GM18907 (cell line): Measurements from ENCODE around the gene ZNF615.
"Not testable (repeated sequence)": the region's sequence is repeated elsewhere in the genome, so short reads cannot be mapped to it uniquely, and the experiment has no call there.

Experiments used
- ATAC-seq: cut with Tn5 transposase; IDR thresholded peaks from one replicate; pipeline ENCODE4 v1.9.1; 2021; ENCODE audit warnings: mild to moderate bottlenecking, moderate library complexity; ENCODE audit not compliant: unreplicated experiment

ZNF615 gene

GRCh38 chr19:51980926-51981325 lies 27.1 kb downstream of the ZNF615 start:
- not testable (repeated sequence) for ATAC-seq

DNA sequence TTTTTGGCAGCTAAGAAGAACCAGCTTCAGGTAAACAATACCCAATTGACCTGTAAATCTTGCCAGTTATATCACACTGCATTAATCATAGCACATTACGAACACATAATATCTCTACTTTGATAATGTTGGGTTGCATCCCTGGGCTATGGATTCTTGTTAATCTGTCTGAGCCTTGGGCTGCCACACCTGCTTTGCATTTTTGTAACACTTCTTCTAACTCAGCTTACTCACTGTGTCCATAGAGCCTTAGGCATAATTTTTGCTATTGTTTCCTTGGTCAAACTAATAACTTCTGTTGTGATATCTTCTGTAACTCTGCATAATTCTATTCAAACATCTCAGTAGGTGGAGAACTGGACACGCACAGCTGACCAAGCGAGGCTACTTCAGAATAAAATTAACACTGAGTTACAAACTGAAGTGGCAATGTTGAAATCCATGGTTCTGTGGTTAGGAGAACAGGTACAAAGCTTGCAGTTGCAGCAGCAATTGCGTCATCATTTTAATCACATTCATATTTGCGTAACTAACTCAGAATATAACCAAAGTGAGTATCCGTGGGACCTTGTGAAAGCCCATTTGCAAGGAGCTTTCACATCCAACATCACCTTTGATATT lies 27.8 kb downstream of the ZNF615 start:
- no peak for ATAC-seq

DNA sequence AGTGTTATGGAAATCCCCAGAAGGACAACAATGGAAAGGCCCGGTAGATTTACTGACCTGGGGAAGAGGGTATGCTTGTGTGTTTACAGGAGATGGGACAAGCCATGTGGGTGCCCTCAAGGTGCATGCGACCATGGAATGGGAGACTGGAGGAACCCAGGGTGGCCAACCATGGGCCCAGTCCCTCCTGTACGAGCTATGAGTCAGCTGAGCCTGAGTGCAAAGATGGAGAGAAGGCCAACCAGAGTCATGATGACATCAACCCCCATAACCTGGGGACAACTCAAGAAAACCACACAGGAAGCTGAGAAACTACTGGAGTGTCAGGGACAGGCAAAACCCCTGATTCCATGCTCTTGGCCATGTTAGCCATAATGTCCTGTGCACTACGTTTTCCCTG lies 29.1 kb downstream of the ZNF615 start:
- ATAC-seq, result no peak

- ATAC-seq, result no peak
These were observed 30.7 kb downstream of the ZNF615 start for GRCh38 chr19:51977346-51977745.

- no peak for ATAC-seq
These were observed 31.2 kb downstream of the ZNF615 start for GRCh38 chr19:51976852-51977251.

- not testable (repeated sequence) for ATAC-seq
These were observed 32.2 kb downstream of the ZNF615 start for GRCh38 chr19:51975787-51976186.

GRCh38 chr19:51971624-51972023 lies 36.4 kb downstream of the ZNF615 start:
- no peak for ATAC-seq

DNA sequence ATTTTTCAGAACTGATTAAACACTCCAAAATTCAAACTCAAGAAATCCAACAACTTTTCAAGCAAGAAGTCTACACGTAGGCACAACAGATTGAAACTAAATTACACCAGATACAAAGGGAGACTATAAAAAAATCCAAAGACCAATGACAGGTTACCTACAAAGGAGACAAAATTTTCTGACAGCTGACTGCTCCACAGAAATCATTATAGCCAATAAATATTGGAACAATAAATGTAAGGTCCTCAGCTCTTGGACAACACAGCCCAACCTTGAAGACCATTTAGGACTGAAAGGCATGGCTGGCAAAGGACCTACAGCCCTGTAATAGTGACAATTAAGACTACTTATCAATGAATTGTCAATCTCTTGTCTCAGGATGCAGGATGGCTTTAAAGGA lies 37.3 kb downstream of the ZNF615 start:
- no peak for ATAC-seq

GRCh38 chr19:51965583-51965982 lies 42.4 kb downstream of the ZNF615 start:
- no peak for ATAC-seq

DNA sequence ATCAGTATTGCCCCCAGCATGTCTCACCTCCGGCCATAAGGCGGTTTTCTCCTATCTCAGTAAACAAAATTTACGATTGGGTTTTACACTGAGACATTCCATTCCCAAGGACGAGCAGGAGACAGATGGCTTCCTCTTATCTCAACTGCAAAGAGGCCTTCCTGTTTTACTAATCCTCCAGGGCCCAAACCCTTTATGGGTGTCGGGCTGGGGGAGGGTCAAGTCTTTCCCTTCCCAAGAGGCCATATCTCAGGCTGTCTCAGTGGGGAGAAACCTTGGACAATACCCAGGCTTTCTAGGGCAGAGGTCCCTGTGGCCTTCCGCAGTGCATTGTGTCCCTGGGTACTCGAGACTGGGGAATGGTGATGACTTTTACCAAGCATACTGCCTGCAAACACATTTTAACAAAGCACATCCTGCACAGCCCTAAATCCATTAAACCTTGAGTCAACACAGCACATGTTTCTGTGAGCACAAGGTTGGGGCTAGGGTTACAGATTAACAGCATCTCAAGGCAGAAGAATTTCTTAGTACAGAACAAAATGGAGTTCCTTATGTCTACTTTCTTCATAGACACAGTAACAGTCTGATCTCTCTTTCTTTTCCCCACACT lies 47.3 kb downstream of the ZNF615 start:
- ATAC-seq, result not testable (repeated sequence)

DNA sequence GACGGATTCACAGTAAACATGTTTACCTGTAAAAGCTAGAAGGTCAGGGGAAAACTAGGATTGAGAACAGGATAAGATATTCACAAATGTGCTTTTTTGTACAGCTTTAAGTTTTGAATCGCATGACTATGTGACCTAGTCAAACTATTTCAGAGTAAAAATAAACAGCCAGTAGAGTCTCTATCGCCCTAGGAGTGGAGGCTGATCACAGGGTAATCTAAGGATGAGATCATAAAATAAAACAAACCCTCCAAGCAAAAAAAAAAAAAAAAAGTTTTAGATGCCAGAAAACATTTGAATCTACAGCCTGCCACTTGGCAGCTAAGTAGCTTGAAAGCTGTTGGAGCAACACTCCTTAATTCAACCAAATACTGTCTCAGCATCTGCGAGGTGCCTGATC lies 48.2 kb downstream of the ZNF615 start:
- ATAC-seq, result no peak

- ATAC-seq, result not testable (repeated sequence)
These were observed 50.2 kb downstream of the ZNF615 start for GRCh38 chr19:51957846-51958245.

- ATAC-seq, result no peak
These were observed 59.0 kb downstream of the ZNF615 start for GRCh38 chr19:51948975-51949374.

DNA sequence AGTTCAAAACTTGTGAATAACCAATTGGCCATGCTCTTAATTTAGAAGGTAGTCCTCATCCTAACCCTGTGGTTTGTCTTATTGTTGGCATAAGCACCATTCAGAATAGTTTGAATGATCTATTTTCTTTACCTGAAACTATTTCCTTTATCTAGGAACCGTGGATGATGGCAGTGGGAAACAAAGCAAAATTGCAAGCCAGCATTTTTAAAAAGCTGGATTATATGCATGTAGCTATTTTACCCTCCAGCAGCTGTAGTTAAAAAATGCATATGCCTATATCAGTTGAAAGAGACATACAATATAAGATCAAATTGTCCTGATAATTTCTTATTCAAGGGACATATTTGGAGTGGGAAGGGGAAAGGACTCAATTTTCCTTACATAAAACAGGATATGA lies 61.4 kb downstream of the ZNF615 start:
- ATAC-seq, result no peak

GRCh38 chr19:51944798-51945552 lies 63.0 kb downstream of the ZNF615 start:
- no peak for ATAC-seq
